Spleen (tissue), 7 donors: ENCODE measurements around the gene FTO.

ENCODE experiments used
- CTCF ChIP-seq, 11 experiments: fragments of 200-600 bp in 7 of 11; fragments of 450-650 bp in 4 of 11; sonication (generic) in 4 of 11; IDR thresholded peaks in 8 of 11; conservative IDR thresholded peaks in 3 of 11; 1 replicate in 7 of 11; 2 replicates in 4 of 11; pipeline versions ENCODE4 v1.4.0 to v1.8.0; 2016 to 2021; ENCODE audit warnings: antibody characterized with exemption in 11 of 11, inconsistent platforms in 4 of 11, mild to moderate bottlenecking in 1 of 11
- POLR2A ChIP-seq, 3 donors: fragments of 450-650 bp; IDR thresholded peaks; one replicate each; pipeline ENCODE4 v1.5.1; 2017; ENCODE audit warnings: antibody characterized with exemption in 3 of 3, mild to moderate bottlenecking in 1 of 3
- donor health status: DM: no; HTN: no; CAD: no; lungs with moderate emphysema.
- donor health status: DM: no; HTN: no; CAD: no.
- donor health status: DM: no; HTN: no; CAD: no.

- TF ChIP-seq CTCF (IDR thresholded peaks at IDR 0.05 in 8 of 11, conservative IDR thresholded peaks at IDR 0.05 in 3 of 11) = peak in 6 of 11 experiments; percentile 15 to 55 (median 44)
- TF ChIP-seq POLR2A (IDR thresholded peaks at IDR 0.05) = no peak
These were observed 39.2 kb downstream of the FTO start for GRCh38 chr16:53743149-53743566.
